GM11168 (cell line): Measurements from ENCODE around the gene FAAP100.

Experiments
- in situ Hi-C: fragments of 300-500 bp; cut with MboI; formaldehyde crosslinking; loops from one replicate; pipeline ENCODE4 v1.12.0; 2022; ENCODE audit warnings: low sequenced_read_pairs; ENCODE audit not compliant: unreplicated experiment

The FAAP100 gene

GRCh38 chr17:81556863-81557262, 4.7 kb upstream of the FAAP100 start:
- in situ Hi-C loops: no loop called here

- in situ Hi-C loops: no loop called here
Measured at GRCh38 chr17:81556175-81556691, 4.1 kb upstream of the FAAP100 start.

- in situ Hi-C loops: no loop called here
Measured at GRCh38 chr17:81553616-81554181, 1.5 kb upstream of the FAAP100 start.

DNA sequence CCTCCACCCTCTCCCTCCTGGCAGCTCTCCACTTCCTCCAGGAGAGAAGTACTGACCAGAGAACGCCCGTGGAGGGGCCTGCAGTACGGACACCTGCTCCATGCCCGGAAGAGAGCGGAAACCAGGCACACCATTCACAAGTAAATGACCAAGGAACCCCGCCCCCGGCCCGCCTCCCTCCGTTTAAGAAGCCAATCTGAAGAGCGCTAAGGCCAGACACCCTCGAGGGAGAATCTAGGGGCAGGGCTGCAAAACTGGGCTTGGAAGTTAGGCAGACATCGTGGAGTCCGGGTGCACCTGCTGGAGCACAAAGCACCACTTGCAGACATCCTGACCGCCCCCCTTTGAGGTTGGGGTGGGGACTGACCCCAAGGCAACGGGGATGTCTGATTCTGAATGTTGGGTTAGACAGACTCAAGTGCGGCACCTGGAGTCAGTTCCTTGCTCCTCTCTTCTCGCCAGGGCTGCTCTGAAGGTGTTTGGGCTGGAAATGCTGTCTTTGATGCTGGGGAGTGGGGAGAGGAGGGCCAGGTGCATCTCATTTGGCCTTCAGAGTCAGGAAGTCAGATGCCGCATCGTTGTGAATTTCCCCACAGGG, 964 bp upstream of the FAAP100 start:
- in situ Hi-C loops: no loop called here

DNA sequence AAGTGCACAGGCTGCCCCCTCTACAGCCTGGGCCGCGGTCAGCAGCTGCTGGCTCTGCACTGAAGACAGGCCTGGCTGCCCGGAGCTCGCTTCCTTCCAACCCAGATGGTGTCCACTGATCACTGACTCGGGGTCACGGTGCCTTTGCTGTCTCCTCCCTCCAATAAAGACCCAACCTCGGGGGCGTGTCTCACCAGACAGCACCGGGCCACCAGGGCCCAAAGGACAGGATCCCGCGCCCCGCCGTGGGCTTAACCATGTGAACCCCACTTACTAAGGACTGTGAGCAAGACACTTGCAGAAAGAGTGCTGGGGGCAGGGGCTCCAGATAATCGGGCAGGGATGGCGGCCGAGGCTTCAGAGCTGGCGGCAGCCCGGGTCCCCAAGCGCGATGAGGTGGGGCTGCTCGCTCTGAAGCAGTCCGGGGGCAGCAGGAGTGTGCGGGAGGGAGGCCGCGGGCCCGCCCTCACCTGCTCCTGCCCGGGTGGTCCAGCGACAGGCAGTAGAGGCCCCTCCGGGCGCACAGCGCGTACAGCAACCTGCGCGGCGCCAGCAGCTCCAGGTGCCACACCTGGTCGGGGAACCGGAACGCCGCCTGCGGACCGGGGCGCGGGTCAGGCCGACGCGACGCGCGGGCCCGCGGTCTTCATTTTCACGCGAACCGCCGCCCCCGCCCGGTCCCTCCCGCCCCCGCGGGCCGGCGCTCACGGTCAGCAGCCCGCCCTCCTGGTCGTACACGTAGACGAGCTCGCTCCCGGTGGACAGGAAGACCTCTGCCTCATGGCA, 502 bp downstream of the FAAP100 start:
- in situ Hi-C loops: no loop called here

DNA sequence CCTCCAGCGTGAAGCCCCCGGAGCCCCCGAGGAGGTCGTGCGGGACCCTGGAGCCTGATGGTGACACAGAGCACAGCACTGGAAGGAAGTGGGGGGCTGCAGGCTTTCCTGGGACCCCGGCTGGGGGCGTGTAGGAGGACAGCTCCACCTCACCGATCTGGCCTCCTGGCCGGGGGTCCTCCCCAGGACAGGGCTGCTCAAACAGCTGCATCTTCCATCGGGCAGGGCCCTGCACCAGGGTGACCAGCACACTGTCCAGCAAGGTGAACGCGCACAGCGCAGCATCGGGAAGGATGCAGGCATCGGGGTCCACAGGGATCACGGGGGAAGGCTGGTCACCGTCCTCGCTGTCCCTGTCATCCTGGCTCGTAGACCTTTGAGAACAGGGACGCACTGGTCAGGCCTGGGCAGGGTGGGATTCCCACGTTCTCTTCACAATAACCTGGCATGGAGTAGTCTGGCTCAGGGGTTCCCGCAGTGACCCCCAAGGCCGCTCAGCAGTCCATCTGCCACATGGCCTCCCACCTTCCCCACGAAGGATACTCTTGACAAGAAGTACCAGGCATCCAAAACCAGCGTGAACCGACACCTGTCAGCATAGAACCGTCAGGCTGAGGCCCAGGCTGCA, 1.2 kb downstream of the FAAP100 start:
- in situ Hi-C loops: no loop called here

DNA sequence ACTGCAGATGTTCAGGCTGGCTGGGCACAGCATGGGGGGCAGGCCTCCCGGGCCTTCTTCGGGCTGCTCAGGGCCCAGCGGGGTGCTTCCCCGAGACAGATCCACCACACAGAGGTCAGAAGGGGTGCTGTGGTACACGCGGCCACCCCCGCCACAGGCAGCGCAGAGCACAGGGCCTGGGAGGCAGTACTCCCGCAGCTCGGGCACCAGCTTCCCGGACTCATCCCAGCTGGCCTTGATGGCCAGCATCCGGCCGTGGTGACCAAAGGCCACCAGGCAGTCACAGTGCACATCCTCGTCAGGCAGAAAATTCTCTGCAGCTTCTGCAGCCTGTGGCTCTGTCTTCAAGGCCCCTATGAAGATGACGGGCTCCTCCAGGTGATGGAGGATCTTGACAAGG, 1.9 kb downstream of the FAAP100 start:
- in situ Hi-C loops: no loop called here

- in situ Hi-C loops: no loop called here
Measured at GRCh38 chr17:81549826-81550225, 2.3 kb downstream of the FAAP100 start.

DNA sequence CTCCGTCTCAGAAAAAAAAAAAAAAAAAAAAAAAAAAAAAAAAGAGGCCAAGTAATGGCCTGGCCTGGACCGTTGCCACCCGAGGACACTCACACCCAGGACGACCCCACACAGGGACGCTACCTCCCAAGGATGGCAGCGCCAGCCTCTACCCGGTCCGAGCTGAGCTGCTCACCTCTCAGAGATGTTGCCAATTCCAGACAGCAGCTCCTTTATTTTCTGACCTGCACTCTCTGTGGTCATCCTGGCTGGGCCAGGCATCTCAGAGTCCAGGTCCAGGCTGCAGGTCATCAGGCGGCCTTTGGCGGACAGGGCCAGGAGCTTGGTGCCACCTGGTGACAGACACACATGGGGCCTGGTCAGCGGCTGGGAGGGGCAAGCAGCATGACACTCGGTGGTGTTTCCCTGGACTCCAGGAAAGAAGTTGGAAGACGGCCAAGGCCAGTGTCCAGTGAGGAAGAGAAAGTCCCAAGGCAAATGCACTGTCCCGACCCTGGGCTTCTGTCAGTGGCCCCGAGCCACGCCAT, 3.1 kb downstream of the FAAP100 start:
- in situ Hi-C loops: no loop called here

DNA sequence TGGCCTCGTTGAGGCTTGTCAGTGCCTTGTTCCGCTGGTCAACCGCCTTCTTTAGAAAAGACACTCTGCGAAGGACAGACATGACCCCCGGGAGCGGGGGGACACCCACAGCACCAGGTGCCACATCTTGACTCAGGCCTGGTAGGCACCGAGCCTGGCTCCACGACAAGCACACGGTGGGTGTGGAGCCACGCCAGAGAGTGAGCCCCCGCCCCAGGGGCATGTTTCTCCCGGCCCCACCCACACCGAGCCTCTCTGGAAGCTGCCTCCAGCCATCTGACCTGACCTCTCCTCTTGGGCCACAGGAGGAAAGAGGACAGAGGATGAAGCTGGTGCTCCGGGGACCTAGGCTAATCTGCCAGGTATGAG, 4.6 kb downstream of the FAAP100 start:
- in situ Hi-C loops: no loop called here

DNA sequence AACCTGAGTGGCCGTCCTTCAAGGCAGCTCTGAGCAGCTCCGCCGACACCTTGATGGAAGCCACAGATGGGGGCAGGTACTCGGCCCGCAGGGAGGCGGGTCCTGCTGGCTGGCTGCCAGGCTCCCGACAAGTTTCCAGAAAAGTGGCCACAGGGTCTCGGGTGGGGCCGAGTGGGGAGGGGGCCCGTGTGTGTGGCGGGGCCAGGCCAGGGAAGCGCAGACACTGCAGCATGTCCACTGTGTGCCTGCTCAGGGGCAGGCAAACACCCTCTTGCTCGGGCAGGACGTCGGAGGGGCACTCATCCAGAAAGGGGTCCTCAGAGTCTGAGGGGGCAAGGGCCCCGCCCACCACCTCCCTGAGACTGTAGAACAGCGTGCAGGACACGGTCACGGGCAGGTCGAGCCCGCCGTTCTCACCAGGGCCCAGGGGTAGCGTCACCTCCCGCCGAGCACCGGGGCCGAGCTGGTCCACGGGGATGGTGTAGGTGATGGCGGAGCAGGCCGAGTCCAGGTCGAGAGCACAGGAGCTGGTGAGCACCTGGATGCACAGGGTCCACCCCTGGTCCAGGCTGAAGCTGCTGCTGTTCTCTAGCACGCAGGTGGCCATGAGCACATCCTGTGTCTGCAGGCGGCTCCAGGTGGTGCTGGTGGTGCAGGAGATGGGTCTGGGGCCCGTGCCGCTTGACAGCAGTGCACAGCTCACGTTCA, 5.1 kb downstream of the FAAP100 start:
- in situ Hi-C loops: no loop called here

- in situ Hi-C loops: no loop called here
Measured at GRCh38 chr17:81545160-81545949, 6.8 kb downstream of the FAAP100 start.

GRCh38 chr17:81544281-81544974, 7.7 kb downstream of the FAAP100 start:
- in situ Hi-C loops: no loop called here

DNA sequence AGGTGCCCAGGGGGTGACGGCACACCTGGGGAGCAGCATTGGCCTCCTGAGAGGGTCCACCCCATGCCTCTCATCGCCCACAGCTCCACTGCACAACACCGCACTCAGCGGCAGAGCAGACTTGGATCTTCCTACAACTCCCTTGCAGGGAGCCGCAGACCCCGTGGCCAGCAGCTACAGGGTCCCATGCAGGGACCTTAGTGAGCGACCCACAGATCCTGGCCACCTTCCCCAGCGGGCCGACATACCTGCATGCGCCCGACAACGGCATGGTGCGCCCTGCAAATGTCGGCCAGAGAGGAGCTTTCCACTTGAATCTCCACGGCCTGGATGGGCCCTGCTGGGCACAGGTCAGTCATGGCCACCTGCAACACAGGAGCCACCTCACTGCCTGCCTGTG, 8.4 kb downstream of the FAAP100 start:
- in situ Hi-C loops: no loop called here

GRCh38 chr17:81543339-81543675, 8.8 kb downstream of the FAAP100 start:
- in situ Hi-C loops: no loop called here

- in situ Hi-C loops: no loop called here
Measured at GRCh38 chr17:81542431-81543338, 9.5 kb downstream of the FAAP100 start.

DNA sequence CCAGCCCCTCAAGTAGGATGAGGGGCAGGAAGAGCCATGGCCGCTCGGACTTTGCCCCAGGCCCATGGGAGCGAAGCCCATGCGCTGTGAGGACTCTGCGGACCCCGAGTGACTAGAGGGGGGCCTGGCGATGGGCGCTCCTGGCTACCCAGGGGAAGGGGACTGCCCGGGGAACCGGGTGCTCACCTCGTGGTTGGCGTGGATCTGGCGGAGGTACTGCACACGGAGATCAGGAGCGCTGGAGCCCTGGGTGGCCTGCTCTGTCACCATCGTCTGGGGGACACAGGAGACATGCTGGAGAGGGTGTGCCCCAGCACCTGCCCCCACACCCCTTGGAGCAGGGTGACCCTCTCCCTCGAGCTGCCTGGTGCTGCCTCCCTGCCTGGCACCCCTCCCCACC, 11.0 kb downstream of the FAAP100 start:
- in situ Hi-C loops: no loop called here

GRCh38 chr17:81540676-81541027, 11.5 kb downstream of the FAAP100 start:
- in situ Hi-C loops: no loop called here
